Trophoblast cell (in vitro differentiated cells and primary cell): ENCODE measurements around the gene EMP2.

Experiments
- DNase-seq, 2 donors: peaks; one replicate each; pipeline ENCODE4 v3.0.0-alpha.2; 2016
- H2AFZ ChIP-seq: 2 replicates; pipeline ENCODE4 v1.6.1; 2013; ENCODE audit warnings: low read length, moderate library complexity, mild to moderate bottlenecking; ENCODE audit not compliant: insufficient read depth, poor library complexity
- H2AK5ac ChIP-seq: 2 replicates; pipeline ENCODE4 v1.6.1; 2013; ENCODE audit warnings: mild to moderate bottlenecking, low read length
- H2BK120ac ChIP-seq: 2 replicates; pipeline ENCODE4 v1.6.1; 2013; ENCODE audit warnings: low read length, mild to moderate bottlenecking, moderate library complexity; ENCODE audit not compliant: insufficient read depth, poor library complexity
- H2BK12ac ChIP-seq: 2 replicates; pipeline ENCODE4 v1.6.1; 2013; ENCODE audit warnings: mild to moderate bottlenecking, low read length, moderate library complexity
- H2BK5ac ChIP-seq: 2 replicates; pipeline ENCODE4 v1.6.1; 2013; ENCODE audit warnings: low read length, low read depth, moderate library complexity, mild to moderate bottlenecking; ENCODE audit not compliant: poor library complexity
- H3K14ac ChIP-seq: 2 replicates; pipeline ENCODE4 v1.6.1; 2013; ENCODE audit warnings: mild to moderate bottlenecking, low read length
- H3K18ac ChIP-seq: 2 replicates; pipeline ENCODE4 v1.6.1; 2013; ENCODE audit warnings: mild to moderate bottlenecking, low read length
- H3K23ac ChIP-seq: 2 replicates; pipeline ENCODE4 v1.6.1; 2013; ENCODE audit warnings: low read length
- H3K27ac ChIP-seq: 2 replicates; pipeline ENCODE4 v1.5.1; 2013; ENCODE audit warnings: low read depth, mild to moderate bottlenecking, inconsistent platforms, low read length, moderate library complexity
- H3K27me3 ChIP-seq: 2 replicates; pipeline ENCODE4 v1.6.1; 2013; ENCODE audit warnings: inconsistent platforms, mild to moderate bottlenecking, low read length, moderate library complexity; ENCODE audit not compliant: insufficient read depth
- H3K36me3 ChIP-seq, 2 experiments: 1 replicate in 1 of 2; 2 replicates in 1 of 2; pipeline ENCODE4 v1.6.1; 2013; ENCODE audit warnings: low read length in 2 of 2, mild to moderate bottlenecking in 2 of 2, moderate library complexity in 1 of 2; ENCODE audit not compliant: insufficient read depth in 2 of 2, control insufficient read depth in 1 of 2
- H3K4ac ChIP-seq: 2 replicates; pipeline ENCODE4 v1.6.1; 2013; ENCODE audit warnings: low read depth, mild to moderate bottlenecking, low read length, moderate library complexity
- H3K4me1 ChIP-seq, 2 experiments: 1 replicate in 1 of 2; 2 replicates in 1 of 2; pipeline ENCODE4 v1.6.1; 2013; ENCODE audit warnings: low read length in 2 of 2, mild to moderate bottlenecking in 2 of 2, moderate library complexity in 1 of 2; ENCODE audit not compliant: insufficient read depth in 2 of 2, control insufficient read depth in 1 of 2
- H3K4me2 ChIP-seq: 2 replicates; pipeline ENCODE4 v1.6.1; 2013; ENCODE audit warnings: inconsistent platforms, mild to moderate bottlenecking, low read length, moderate library complexity
- H3K4me3 ChIP-seq: 2 replicates; pipeline ENCODE4 v1.5.1; 2013; ENCODE audit warnings: mild to moderate bottlenecking, low read depth, low read length, inconsistent platforms
- H3K79me1 ChIP-seq: one replicate; pipeline ENCODE4 v1.6.1; 2013; ENCODE audit warnings: low read length
- H3K79me2 ChIP-seq: 2 replicates; pipeline ENCODE4 v1.6.1; 2013; ENCODE audit warnings: low read length, mild to moderate bottlenecking; ENCODE audit not compliant: control insufficient read depth, insufficient read depth, poor library complexity
- H3K9ac ChIP-seq: 2 replicates; pipeline ENCODE4 v1.6.1; 2013; ENCODE audit warnings: mild to moderate bottlenecking, low read length
- H3K9me3 ChIP-seq: 2 replicates; pipeline ENCODE4 v1.6.1; 2013; ENCODE audit warnings: low read depth, mild to moderate bottlenecking, control low read depth, inconsistent platforms, low read length; ENCODE audit not compliant: insufficient read depth
- H4K12ac ChIP-seq: 2 replicates; pipeline ENCODE4 v1.6.1; 2013; ENCODE audit warnings: low read depth, mild to moderate bottlenecking, low read length, moderate library complexity
- H4K8ac ChIP-seq: 2 replicates; pipeline ENCODE4 v1.6.1; 2013; ENCODE audit warnings: low read depth, mild to moderate bottlenecking, low read length, moderate library complexity
- H4K91ac ChIP-seq: one replicate; pipeline ENCODE4 v1.6.1; 2013; ENCODE audit warnings: low read depth, mild to moderate bottlenecking, low read length, moderate library complexity
- WGBS: extraction: QIAGEN DNeasy Blood & Tissue Kit; methylation state at CpG from one replicate; pipeline ENCODE4 v1.1.7; 2013; ENCODE audit warnings: missing lambda C conversion rate; ENCODE audit not compliant: insufficient read length, insufficient coverage; ENCODE audit errors: extremely low coverage; 5-methylcytosine and 5-hydroxymethylcytosine counted together

EMP2 gene

GRCh38 chr16:10521681-10522274 is 58.6 kb downstream of the EMP2 start:
- Histone ChIP-seq H4K8ac (no peak overlapping the region), H2AFZ (no peak overlapping the region), H3K4me2 (no peak overlapping the region), H2BK5ac (no peak overlapping the region), H3K27ac (no peak overlapping the region), H2AK5ac (no peak overlapping the region), H4K12ac (no peak overlapping the region), H3K9me3 (no peaks in the 10 kb centered on the region), H3K4me1 (no peaks in the 10 kb centered on the region), H3K79me1 (no peaks in the 10 kb centered on the region), H4K91ac (no peak overlapping the region), H2BK12ac (no peak overlapping the region), H3K79me2 (no peaks in the 10 kb centered on the region), H3K9ac (no peak overlapping the region), H3K18ac (no peak overlapping the region), H3K4ac (no peak overlapping the region), H3K4me3 (no peak overlapping the region), H3K36me3 (no peaks in the 10 kb centered on the region), H3K27me3 (no peaks in the 10 kb centered on the region), H3K23ac (no peak overlapping the region), H2BK120ac (no peak overlapping the region), H3K14ac (no peak overlapping the region)
- DNase-seq, result peak; percentile 52 to 90
- WGBS, result no CpG with 5 or more reads among the region's 9 CpGs

DNA sequence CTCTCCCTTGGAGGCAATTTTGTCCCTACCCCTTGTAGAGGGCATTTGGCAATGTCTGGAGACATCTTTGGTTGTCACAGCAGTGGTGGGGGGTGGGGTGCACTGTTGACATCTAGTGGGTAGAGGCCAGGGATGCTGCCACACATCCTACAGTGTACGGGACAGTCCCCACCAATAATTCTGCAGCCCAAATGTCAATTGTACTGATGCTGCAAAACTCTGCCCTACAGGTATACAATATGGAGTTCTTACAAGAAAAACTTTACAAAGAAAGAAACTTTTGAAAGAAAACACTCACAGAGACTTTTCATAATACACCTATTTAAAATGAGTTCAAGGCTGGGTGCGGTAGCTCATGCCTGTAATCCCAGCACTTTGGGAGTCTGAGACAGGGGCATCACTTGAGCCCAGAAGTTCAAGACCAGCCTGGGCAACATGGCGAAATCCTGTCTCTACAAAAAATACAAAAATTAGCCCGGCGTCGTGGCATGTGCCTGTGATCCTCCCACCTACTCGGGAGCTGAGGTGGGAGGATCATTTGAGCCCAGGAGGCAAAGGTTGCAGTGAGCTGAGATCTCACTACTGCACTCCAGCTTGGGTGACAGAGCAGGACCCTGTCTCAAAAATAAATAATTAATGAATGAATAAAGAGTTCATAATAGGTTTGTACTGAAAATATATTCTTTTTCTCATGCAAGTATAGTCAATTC is 59.4 kb downstream of the EMP2 start:
- Histone ChIP-seq H3K4me3 (no peak overlapping the region), H3K9ac (peak overlapping the region; percentile 57), H4K8ac (no peak overlapping the region), H2BK12ac (no peak overlapping the region), H3K79me1 (no peaks in the 10 kb centered on the region), H3K4ac (no peak overlapping the region), H3K23ac (no peak overlapping the region), H2AFZ (no peak overlapping the region), H4K91ac (no peak overlapping the region), H3K79me2 (no peaks in the 10 kb centered on the region), H3K36me3 (no peaks in the 10 kb centered on the region), H2BK5ac (no peak overlapping the region), H3K4me2 (no peak overlapping the region), H3K14ac (no peak overlapping the region), H3K9me3 (no peaks in the 10 kb centered on the region), H3K4me1 (no peaks in the 10 kb centered on the region), H4K12ac (no peak overlapping the region), H3K18ac (no peak overlapping the region), H3K27ac (no peak overlapping the region), H3K27me3 (no peaks in the 10 kb centered on the region), H2AK5ac (no peak overlapping the region), H2BK120ac (no peak overlapping the region)
- no CpG with 5 or more reads among the region's 7 CpGs for WGBS
- no peak for DNase-seq

- H3K79me1 ChIP-seq, result no peaks in the 10 kb centered on the region
- no peaks in the 10 kb centered on the region for H3K27me3 ChIP-seq
- H4K8ac ChIP-seq, result no peak overlapping the region
- no peak overlapping the region for H4K12ac ChIP-seq
- H3K18ac ChIP-seq, result no peak overlapping the region
- no peak overlapping the region for H3K23ac ChIP-seq
- no peak overlapping the region for H2BK5ac ChIP-seq
- H3K14ac ChIP-seq, result no peak overlapping the region
- H3K79me2 ChIP-seq, result no peaks in the 10 kb centered on the region
- peak overlapping the region; percentile 57 for H3K9ac ChIP-seq
- no peaks in the 10 kb centered on the region for H3K9me3 ChIP-seq
- DNase-seq, result no peak
- H4K91ac ChIP-seq, result no peak overlapping the region
- no peak overlapping the region for H3K4me2 ChIP-seq
- no peak overlapping the region for H2AK5ac ChIP-seq
- H3K27ac ChIP-seq, result no peak overlapping the region
- no CpG with 5 or more reads among the region's 10 CpGs for WGBS
- H3K36me3 ChIP-seq, result no peaks in the 10 kb centered on the region
- no peak overlapping the region for H3K4me3 ChIP-seq
- H3K4me1 ChIP-seq, result no peaks in the 10 kb centered on the region
- H2AFZ ChIP-seq, result no peak overlapping the region
- H2BK12ac ChIP-seq, result no peak overlapping the region
- no peak overlapping the region for H3K4ac ChIP-seq
- H2BK120ac ChIP-seq, result no peak overlapping the region
Observed at GRCh38 chr16:10519929-10520868, 60.2 kb downstream of the EMP2 start.

- no peak overlapping the region for H3K27ac ChIP-seq
- H3K9me3 ChIP-seq, result no peaks in the 10 kb centered on the region
- H2AK5ac ChIP-seq, result no peak overlapping the region
- H2BK120ac ChIP-seq, result no peak overlapping the region
- no peak overlapping the region for H2BK5ac ChIP-seq
- H3K27me3 ChIP-seq, result no peaks in the 10 kb centered on the region
- H3K4me3 ChIP-seq, result no peak overlapping the region
- no peak overlapping the region for H3K4me2 ChIP-seq
- no peak overlapping the region for H3K9ac ChIP-seq
- whole genome bisulfite sequencing, result no CpG with 5 or more reads among the region's 1 CpG
- H4K12ac ChIP-seq, result no peak overlapping the region
- H3K79me2 ChIP-seq, result no peaks in the 10 kb centered on the region
- no peak overlapping the region for H2BK12ac ChIP-seq
- H3K79me1 ChIP-seq, result no peaks in the 10 kb centered on the region
- no peak overlapping the region for H2AFZ ChIP-seq
- no peaks in the 10 kb centered on the region for H3K36me3 ChIP-seq
- no peak overlapping the region for H3K4ac ChIP-seq
- DNase-seq, result no peak
- H3K23ac ChIP-seq, result no peak overlapping the region
- no peak overlapping the region for H4K8ac ChIP-seq
- no peak overlapping the region for H3K14ac ChIP-seq
- no peaks in the 10 kb centered on the region for H3K4me1 ChIP-seq
- no peak overlapping the region for H3K18ac ChIP-seq
- no peak overlapping the region for H4K91ac ChIP-seq
Observed at GRCh38 chr16:10519297-10519696, 61.1 kb downstream of the EMP2 start.
